ENCODE results near the gene ZNF287.
"Not testable (repeated sequence)": the region's sequence is repeated elsewhere in the genome, so short reads cannot be mapped to it uniquely, and the experiment has no call there.

ZNF287 gene

GRCh38 chr17:16568541-16569357, at the start of gene ZNF287:
TSS of gene ZNF287 (minus strand) at chr17:16569204. CDS start at chr17:16567731, 1,473 bp downstream.
- peak; percentile 64 for DNase-seq

DNA sequence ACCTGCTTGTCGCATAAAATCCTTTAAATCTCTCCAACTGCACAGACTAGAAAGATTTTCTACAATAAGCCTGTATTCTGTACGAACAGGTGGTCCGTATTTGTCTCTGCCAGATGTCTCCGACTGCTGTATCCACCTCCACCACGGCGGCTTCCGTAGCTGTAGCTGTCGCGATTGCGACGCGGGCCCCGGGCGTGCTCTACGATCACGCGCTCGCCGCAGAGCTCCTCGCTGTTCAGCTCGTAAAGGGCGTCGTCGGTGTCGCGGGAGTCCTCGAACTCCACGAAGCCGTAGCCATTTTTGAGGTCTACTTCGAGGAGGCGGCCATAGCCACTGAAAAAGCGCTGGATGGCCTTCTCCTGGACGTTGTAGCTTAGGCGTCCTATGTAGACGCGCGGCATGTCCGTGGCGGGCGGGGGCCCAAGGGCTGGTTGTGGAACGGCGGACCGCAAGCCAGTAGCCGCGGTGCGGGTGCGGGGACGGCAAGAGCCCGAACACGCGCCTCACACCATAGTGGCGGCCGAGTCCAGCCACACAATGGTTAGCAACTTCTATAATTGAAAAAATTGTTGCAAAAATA, 48.6 kb upstream of the ZNF287 start:
- DNase-seq: no peak

DNA sequence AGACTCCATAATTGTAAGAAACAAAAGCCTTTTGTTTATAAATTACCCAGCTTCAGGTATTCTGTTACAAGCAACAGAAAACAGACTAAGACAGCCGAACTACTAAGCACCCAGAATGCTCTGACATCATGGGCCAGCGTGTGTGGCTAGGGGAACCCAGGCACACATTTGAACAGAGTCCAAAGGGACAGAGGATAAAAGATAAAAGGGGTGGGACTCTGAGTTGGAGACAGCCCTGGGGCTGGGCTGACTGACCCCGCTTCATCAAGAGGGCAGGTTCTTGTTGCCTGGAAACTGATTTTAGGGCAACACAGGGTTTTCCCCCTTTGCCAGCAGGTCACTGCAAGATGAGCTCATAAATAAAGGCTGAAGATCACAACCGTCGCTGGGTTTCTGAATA, 30.5 kb upstream of the ZNF287 start:
- DNase-seq: no peak

GRCh38 chr17:16593356-16594102, 24.5 kb upstream of the ZNF287 start:
- no peak for DNase-seq

GRCh38 chr17:16589097-16589969, 20.3 kb upstream of the ZNF287 start:
- DNase-seq: peak; percentile 46

DNA sequence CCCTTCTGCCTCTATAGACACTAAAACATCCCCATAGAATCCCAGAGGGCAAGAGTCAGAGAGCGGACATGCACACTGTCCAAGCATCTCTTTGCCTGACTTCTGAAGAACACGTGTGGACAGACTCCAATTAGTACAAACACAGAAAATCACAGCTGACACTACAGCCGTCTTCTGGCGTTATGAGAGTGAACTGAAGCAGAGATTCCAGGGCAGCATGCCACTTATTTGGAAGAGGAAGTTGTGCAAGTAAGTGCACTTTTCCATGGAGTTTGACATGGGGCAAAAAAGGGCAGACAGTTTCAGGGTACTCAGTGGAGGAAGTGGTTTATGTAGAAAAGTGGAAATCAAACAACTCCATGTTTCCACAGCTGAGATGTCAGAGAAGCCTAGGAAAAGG, 16.8 kb upstream of the ZNF287 start:
- no peak for DNase-seq

GRCh38 chr17:16584273-16584995, 15.4 kb upstream of the ZNF287 start:
- DNase-seq: peak; percentile 24

DNA sequence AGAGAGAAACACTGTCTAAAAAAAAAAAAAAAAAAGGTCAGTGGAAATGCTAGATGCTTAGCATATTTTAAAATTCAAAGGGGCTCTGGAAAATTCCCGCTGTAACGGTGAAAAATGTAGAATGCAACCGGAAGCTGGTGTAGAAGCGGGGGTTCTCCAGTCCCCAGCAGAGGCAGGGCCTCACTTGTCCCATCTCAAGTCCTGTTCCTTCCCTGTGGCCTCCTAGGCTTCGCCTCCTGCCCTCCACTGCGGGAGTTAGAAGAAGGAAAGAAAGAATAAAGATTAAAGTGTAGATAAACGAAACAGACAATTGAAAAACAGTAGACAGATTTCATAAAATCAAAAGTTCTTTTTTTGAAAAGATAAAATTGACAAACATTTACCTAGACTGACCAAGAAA, 14.8 kb upstream of the ZNF287 start:
- DNase-seq: no peak

GRCh38 chr17:16573466-16573865, 4.5 kb upstream of the ZNF287 start:
- no peak for DNase-seq

GRCh38 chr17:16569358-16569712, 331 bp upstream of the ZNF287 start:
- DNase-seq: no peak

- no peak for DNase-seq
Measured at GRCh38 chr17:16552637-16553045, 16.4 kb downstream of the ZNF287 start.

GRCh38 chr17:16551878-16552636, 16.9 kb downstream of the ZNF287 start:
- no peak for DNase-seq

DNA sequence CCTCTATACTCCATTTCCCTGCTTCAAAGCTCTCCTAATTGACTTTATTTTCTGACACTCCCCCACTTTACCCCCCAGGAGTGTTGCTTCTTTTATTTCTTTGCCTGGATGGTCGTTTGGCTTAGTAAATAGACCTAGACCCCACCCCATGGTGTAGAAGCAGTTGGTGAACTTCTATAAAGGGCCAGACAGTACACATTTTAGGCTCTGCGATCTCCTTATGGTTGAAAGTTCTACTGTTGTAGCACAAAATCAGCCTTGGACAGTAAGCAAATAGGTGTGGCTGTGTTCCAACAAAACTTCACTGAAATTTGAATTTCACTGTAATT, 31.9 kb downstream of the ZNF287 start:
- DNase-seq: no peak

DNA sequence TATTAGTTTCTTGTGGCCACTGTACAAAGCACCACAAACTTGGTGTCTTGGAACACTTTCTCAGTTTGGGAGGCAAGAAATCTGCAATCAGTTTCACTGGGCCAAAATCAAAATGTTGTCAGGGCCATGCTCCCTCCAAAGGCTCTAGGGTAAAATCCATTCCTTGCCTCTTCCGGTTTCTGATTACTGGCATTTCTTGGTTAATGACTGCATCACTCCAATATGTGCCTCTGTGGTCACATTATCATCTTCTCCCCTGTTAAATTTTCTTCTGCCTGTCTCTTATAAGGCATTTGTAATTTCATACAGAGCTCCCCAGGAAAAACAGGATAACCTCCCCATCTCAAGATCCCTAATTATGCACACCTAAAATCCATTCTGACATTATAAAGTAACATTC, 34.8 kb downstream of the ZNF287 start:
- DNase-seq: no peak

- no peak for DNase-seq
Measured at GRCh38 chr17:16529906-16530305, 39.1 kb downstream of the ZNF287 start.

GRCh38 chr17:16527298-16527697, 41.7 kb downstream of the ZNF287 start:
- no peak for DNase-seq

DNA sequence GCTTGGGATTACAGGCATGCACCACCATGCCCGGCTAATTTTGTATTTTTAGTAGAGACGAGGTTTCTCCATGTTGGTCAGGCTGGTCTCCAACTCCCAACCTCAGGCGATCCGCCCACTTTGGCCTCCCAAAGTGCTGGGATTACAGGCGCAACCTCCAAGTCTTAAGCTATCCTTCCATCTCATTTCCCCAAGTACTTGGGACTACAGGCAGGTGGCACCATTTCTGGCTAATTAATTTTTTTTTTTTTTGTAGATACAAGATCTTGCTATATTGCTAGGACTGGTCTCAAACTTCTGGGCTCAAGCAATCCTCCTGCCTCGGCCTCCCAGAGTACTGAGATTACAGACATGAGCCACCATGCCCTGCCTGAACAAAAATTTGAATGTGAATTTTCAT, 43.4 kb downstream of the ZNF287 start:
- DNase-seq: not testable (repeated sequence)

DNA sequence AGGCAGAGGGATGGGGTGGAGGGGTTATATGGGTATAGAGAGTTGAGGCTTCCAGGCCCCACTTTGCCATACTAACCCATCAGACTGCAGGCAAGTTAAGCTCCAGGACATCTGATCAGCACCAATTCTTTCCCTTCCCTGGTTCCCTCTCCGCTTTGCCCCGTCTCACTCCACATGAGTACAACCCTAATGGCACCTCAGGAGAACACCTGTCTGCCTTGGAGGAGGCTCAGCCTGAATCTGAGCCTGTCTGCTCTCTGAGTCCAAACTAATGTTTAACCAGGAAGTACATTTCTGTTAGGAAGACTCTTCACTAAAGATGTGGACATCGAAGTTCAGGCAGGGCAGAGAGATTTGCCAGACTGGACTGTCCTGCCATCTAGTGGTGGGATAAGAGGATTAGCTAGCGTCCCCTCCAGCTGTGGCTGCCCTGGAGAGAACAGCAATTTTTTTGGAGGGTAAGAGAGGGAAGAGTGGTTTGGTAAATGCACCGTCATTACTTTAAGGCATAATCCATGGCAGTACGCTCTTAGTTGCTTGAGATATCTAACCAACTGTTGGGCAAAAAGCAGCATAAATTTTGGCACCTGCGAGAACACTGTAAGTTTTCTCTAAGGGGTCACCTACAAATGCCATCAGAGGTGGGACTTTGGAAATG, 47.8 kb downstream of the ZNF287 start:
- peak; percentile 28 for DNase-seq

DNA sequence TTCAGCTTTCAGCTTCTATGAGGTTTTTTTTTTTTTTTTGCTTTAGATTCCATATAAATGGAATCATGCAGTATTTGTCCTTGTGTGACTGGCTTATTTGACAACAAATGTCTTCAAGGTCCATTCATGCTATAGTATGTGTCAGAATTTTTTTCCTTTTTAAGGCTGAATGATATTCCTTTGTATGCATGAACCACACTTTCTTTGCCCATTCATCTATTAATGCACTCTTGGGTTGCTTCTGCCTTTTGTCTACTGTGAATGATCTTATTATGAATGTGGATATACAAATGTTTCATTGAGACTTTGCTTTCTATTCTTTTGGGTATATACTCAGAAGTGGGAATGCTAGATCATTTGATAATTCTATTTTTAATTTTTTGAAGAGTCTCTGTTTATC, 50.0 kb downstream of the ZNF287 start:
- no peak for DNase-seq

- DNase-seq: no peak
Measured at GRCh38 chr17:16517477-16517876, 51.5 kb downstream of the ZNF287 start.

GRCh38 chr17:16516594-16517051, 52.4 kb downstream of the ZNF287 start:
- DNase-seq: no peak
